HepG2 (cell line): ENCODE measurements around the gene HSD3B7. TPM values are rescaled to one million over a fixed set of nuclear protein-coding genes. Genes with fewer than 3 reads are reported as not detected.

ENCODE experiments used
- CBX1 ChIP-seq: IDR thresholded peaks from one replicate; pipeline ENCODE4 v1.6.1; 2016; ENCODE audit warnings: antibody characterized with exemption, low read depth
- ELF4 ChIP-seq: sonication (generic); formaldehyde crosslinking; IDR thresholded peaks from 2 replicates; pipeline ENCODE4 v1.5.0; 2020; ENCODE audit warnings: missing genetic modification reagents, mild to moderate bottlenecking, moderate library complexity, borderline replicate concordance
- GLMP ChIP-seq: sonication (generic); formaldehyde crosslinking; IDR thresholded peaks from 2 replicates; pipeline ENCODE4 v1.9.0; 2021; ENCODE audit warnings: missing genetic modification reagents, mild to moderate bottlenecking, borderline replicate concordance
- HHEX ChIP-seq: IDR thresholded peaks from 2 replicates; pipeline ENCODE4 v1.6.1; 2016; ENCODE audit warnings: control low read depth
- HNRNPLL ChIP-seq: fragments of 200-400 bp; formaldehyde crosslinking; IDR thresholded peaks from 2 replicates; pipeline ENCODE4 v1.6.1; 2017; ENCODE audit warnings: mild to moderate bottlenecking, low read depth, low read length; ENCODE audit not compliant: poor library complexity, severe bottlenecking
- IRF9 ChIP-seq: sonication (generic); formaldehyde crosslinking; IDR thresholded peaks from 2 replicates; pipeline ENCODE4 v1.8.0; 2022; ENCODE audit warnings: missing genetic modification reagents, mild to moderate bottlenecking, borderline replicate concordance
- JARID2 ChIP-seq: sonication (generic); formaldehyde crosslinking; IDR thresholded peaks from 2 replicates; pipeline ENCODE4 v1.8.1; 2023; ENCODE audit warnings: missing genetic modification reagents, inconsistent platforms; ENCODE audit not compliant: insufficient replicate concordance
- KDM2A ChIP-seq: sonication (generic); formaldehyde crosslinking; IDR thresholded peaks from 2 replicates; pipeline ENCODE4 v1.4.0; 2020; ENCODE audit warnings: low read depth, missing genetic modification reagents, borderline replicate concordance
- KDM5A ChIP-seq: fragments of 200-600 bp; sonication (generic); IDR thresholded peaks from 2 replicates; pipeline ENCODE4 v1.7.0; 2018; ENCODE audit warnings: antibody characterized with exemption, mild to moderate bottlenecking, low read length, borderline replicate concordance
- KMT2B ChIP-seq: IDR thresholded peaks from 2 replicates; pipeline ENCODE4 v1.6.1; 2016; ENCODE audit warnings: missing genetic modification reagents, missing compliant biosample characterization
- MBD4 ChIP-seq: IDR thresholded peaks from 2 replicates; pipeline ENCODE4 v1.6.1; 2012; ENCODE audit warnings: low read length, inconsistent platforms, borderline replicate concordance
- PHF21A ChIP-seq: sonication (generic); formaldehyde crosslinking; IDR thresholded peaks from 2 replicates; pipeline ENCODE4 v1.5.0; 2020; ENCODE audit warnings: mild to moderate bottlenecking, missing genetic modification reagents
- RFX1 ChIP-seq: fragments of 450-650 bp; IDR thresholded peaks from 2 replicates; pipeline ENCODE4 v1.6.1; 2017
- TAF15 ChIP-seq: fragments of 200-400 bp; formaldehyde crosslinking; IDR thresholded peaks from one replicate; pipeline ENCODE4 v1.6.1; 2018; ENCODE audit warnings: mild to moderate bottlenecking, low read depth, low read length; ENCODE audit not compliant: poor library complexity, severe bottlenecking
- ZKSCAN1 ChIP-seq: fragments of 150-350 bp; IDR thresholded peaks from 2 replicates; pipeline ENCODE4 v1.6.1; 2014; ENCODE audit warnings: low read length
- ZNF20 ChIP-seq: sonication (generic); formaldehyde crosslinking; IDR thresholded peaks from 2 replicates; pipeline ENCODE4 v1.4.0; 2020; ENCODE audit warnings: mild to moderate bottlenecking, moderate library complexity, missing genetic modification reagents
- ZNF335 ChIP-seq: sonication (generic); formaldehyde crosslinking; IDR thresholded peaks from 2 replicates; pipeline ENCODE4 v1.4.0; 2020; ENCODE audit warnings: missing genetic modification reagents
- ZNF34 ChIP-seq: sonication (generic); formaldehyde crosslinking; IDR thresholded peaks from 2 replicates; pipeline ENCODE4 v1.4.0; 2020; ENCODE audit warnings: mild to moderate bottlenecking, missing genetic modification reagents, borderline replicate concordance
- ZNF460 ChIP-seq: sonication (generic); formaldehyde crosslinking; IDR thresholded peaks from 2 replicates; pipeline ENCODE4 v1.5.1; 2020; ENCODE audit warnings: missing genetic modification reagents, mild to moderate bottlenecking, borderline replicate concordance
- ZNF543 ChIP-seq: sonication (generic); formaldehyde crosslinking; IDR thresholded peaks from 2 replicates; pipeline ENCODE4 v1.4.0; 2020; ENCODE audit warnings: mild to moderate bottlenecking, missing genetic modification reagents
- ZNF546 ChIP-seq: sonication (generic); formaldehyde crosslinking; conservative IDR thresholded peaks from 2 replicates; pipeline ENCODE4 v1.8.1; 2023; ENCODE audit warnings: mild to moderate bottlenecking, missing genetic modification reagents
- ZNF670 ChIP-seq: sonication (generic); formaldehyde crosslinking; IDR thresholded peaks from 2 replicates; pipeline ENCODE4 v1.8.0; 2022; ENCODE audit warnings: mild to moderate bottlenecking, missing genetic modification reagents, borderline replicate concordance
- ZNF773 ChIP-seq: sonication (generic); formaldehyde crosslinking; IDR thresholded peaks from 2 replicates; pipeline ENCODE4 v1.4.0; 2020; ENCODE audit warnings: missing genetic modification reagents, borderline replicate concordance
- polyA plus RNA-seq, 8 experiments: library from polyadenylated mRNA; depleted of rRNA in 3 of 8; stranded (reverse) in 7 of 8; unstranded in 1 of 8; fragments of >200 nt; fragmentation: Illumina TruSeq in 4 of 8; extraction: Trizol in 4 of 8; gene quantifications; 2 replicates each; pipeline versions ENCODE4 v1.2.1 to v1.2.3, GENCODE V29; 2011 to 2016; ENCODE audit warnings: low read depth in 4 of 8, missing spikeins in 1 of 8, mixed read lengths in 1 of 8; ENCODE audit not compliant: insufficient read depth in 1 of 8
- total RNA-seq, 5 experiments: library from RNA; depleted of rRNA; stranded (reverse); fragments of >200 nt; fragmentation: Illumina TruSeq; extraction: Trizol; gene quantifications; 2 replicates each; pipeline ENCODE4 v1.2.3, GENCODE V29; 2016; ENCODE audit warnings: low read depth in 1 of 5
- TF ChIP-seq, protein P1 (sequence below): sonication (generic); formaldehyde crosslinking; IDR thresholded peaks from 2 replicates; pipeline ENCODE4 v1.4.0; 2020; ENCODE audit warnings: mild to moderate bottlenecking, missing genetic modification reagents
- TF ChIP-seq, protein P2 (sequence below): sonication (generic); formaldehyde crosslinking; IDR thresholded peaks from 2 replicates; pipeline ENCODE4 v1.5.0; 2020; ENCODE audit warnings: missing genetic modification reagents
- TF ChIP-seq, protein P3 (sequence below): sonication (generic); formaldehyde crosslinking; IDR thresholded peaks from 2 replicates; pipeline ENCODE4 v1.4.0; 2020; ENCODE audit warnings: missing genetic modification reagents, borderline replicate concordance

Gene HSD3B7
- total and polyA plus RNA-seq, 2 of the 13 experiments (the other 11 are each of a cell fraction or from before 2014, with no cell fraction given), result 32.9 to 69.7 TPM

DNA sequence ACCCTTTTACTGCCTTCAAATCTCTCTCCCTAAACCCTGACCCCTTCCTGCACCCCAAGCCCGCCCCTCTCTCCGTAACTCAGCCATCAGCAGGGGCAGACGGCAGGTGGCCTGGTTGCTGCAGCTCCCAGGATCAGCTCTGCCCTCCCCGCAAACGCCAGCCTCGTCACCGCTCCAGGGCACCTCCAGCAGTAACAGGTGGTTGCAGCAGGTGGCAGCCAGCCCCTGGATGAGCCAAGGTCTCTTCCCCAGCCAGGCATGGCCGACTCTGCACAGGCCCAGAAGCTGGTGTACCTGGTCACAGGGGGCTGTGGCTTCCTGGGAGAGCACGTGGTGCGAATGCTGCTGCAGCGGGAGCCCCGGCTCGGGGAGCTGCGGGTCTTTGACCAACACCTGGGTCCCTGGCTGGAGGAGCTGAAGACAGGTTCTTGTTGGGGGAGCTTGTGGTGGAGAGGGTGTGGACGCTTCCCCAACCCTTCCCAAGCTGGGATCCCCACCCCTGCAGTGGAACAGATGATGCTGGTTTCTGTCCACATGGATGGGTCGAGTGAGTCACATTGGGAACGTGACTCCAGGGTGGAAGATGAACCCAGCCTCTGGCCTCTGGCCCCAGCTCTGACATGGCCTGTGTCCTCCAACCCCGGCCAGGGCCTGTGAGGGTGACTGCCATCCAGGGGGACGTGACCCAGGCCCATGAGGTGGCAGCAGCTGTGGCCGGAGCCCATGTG, 558 bp downstream of the HSD3B7 start (continued):
- TF ChIP-seq PHF21A (CRISPR knock-in tag), result peak; percentile 77
- TF ChIP-seq HHEX (CRISPR knock-in tag), result no peak
- TF ChIP-seq KDM5A, result peak; percentile 37; the same call in 1 of the 2 replicates
- no peak for TF ChIP-seq ZNF335
- peak; percentile 92 for TF ChIP-seq IRF9
- no peak; the same call in 1 of the 2 replicates for TF ChIP-seq ZKSCAN1
- TF ChIP-seq RFX1, result no peak
- TF ChIP-seq TAF15, result no peak
- TF ChIP-seq ZNF20 (CRISPR knock-in tag), result no peak
- TF ChIP-seq KDM2A, result peak; percentile 78
- TF ChIP-seq ELF4, result 0 out of 2 replicates have a peak, but pooled peaks have one; percentile 62
- peak; percentile 77; the same call in 1 of the 2 replicates for TF ChIP-seq ZNF543
- 0 out of 2 replicates have a peak, but pooled peaks have one; percentile 85 for TF ChIP-seq ZNF34 (CRISPR knock-in tag)
- TF ChIP-seq MBD4, result no peak
- no peak for TF ChIP-seq ZNF460
- TF ChIP-seq HNRNPLL, result peak; percentile 44
- TF ChIP-seq, protein P1, sequence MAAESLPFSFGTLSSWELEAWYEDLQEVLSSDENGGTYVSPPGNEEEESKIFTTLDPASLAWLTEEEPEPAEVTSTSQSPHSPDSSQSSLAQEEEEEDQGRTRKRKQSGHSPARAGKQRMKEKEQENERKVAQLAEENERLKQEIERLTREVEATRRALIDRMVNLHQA (CRISPR knock-in tag), result no peak
- TF ChIP-seq ZNF773 (CRISPR knock-in tag), result no peak
- TF ChIP-seq KMT2B (CRISPR knock-in tag), result 0 out of 2 replicates have a peak, but pooled peaks have one; percentile 6
- TF ChIP-seq ZNF546 (CRISPR knock-in tag), result no peak
- no peak for TF ChIP-seq CBX1
- no peak; the same call in 1 of the 2 replicates for TF ChIP-seq ZNF670
- TF ChIP-seq JARID2 (CRISPR knock-in tag), result no peak
- no peak for TF ChIP-seq GLMP
- TF ChIP-seq, protein P2, sequence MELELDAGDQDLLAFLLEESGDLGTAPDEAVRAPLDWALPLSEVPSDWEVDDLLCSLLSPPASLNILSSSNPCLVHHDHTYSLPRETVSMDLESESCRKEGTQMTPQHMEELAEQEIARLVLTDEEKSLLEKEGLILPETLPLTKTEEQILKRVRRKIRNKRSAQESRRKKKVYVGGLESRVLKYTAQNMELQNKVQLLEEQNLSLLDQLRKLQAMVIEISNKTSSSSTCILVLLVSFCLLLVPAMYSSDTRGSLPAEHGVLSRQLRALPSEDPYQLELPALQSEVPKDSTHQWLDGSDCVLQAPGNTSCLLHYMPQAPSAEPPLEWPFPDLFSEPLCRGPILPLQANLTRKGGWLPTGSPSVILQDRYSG (CRISPR knock-in tag), result no peak
- TF ChIP-seq, protein P3, sequence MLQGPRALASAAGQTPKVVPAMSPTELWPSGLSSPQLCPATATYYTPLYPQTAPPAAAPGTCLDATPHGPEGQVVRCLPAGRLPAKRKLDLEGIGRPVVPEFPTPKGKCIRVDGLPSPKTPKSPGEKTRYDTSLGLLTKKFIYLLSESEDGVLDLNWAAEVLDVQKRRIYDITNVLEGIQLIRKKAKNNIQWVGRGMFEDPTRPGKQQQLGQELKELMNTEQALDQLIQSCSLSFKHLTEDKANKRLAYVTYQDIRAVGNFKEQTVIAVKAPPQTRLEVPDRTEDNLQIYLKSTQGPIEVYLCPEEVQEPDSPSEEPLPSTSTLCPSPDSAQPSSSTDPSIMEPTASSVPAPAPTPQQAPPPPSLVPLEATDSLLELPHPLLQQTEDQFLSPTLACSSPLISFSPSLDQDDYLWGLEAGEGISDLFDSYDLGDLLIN (CRISPR knock-in tag), result no peak
